Hepatocyte (in vitro differentiated cells): ENCODE data around the gene TST. TPM values are rescaled to one million over a fixed set of nuclear protein-coding genes. Genes with fewer than 3 reads are reported as not detected.

Experiments
- DNase-seq: peaks from one replicate; pipeline ENCODE4 v3.0.0-alpha.2; 2016; ENCODE audit warnings: low spot score
- H2AFZ ChIP-seq: fragments of 200-600 bp; sonication (generic); 2 replicates; pipeline ENCODE4 v1.6.0; 2016; ENCODE audit warnings: antibody characterized with exemption, mild to moderate bottlenecking
- H3K27ac ChIP-seq: fragments of 200-600 bp; sonication (generic); 2 replicates; pipeline ENCODE4 v1.5.1; 2016; ENCODE audit warnings: mild to moderate bottlenecking
- H3K27me3 ChIP-seq: fragments of 200-600 bp; sonication (generic); 2 replicates; pipeline ENCODE4 v1.6.1; 2016
- H3K36me3 ChIP-seq: fragments of 200-600 bp; sonication (generic); replicated peaks from 2 replicates; pipeline ENCODE4 v1.5.1; 2016; ENCODE audit warnings: low read depth; ENCODE audit not compliant: insufficient read depth
- H3K4me1 ChIP-seq: fragments of 200-600 bp; sonication (generic); 2 replicates; pipeline ENCODE4 v1.5.1; 2016; ENCODE audit warnings: mild to moderate bottlenecking, moderate library complexity; ENCODE audit not compliant: insufficient read depth
- H3K4me2 ChIP-seq: fragments of 200-600 bp; sonication (generic); 2 replicates; pipeline ENCODE4 v1.6.0; 2016
- H3K4me3 ChIP-seq: fragments of 200-600 bp; sonication (generic); 2 replicates; pipeline ENCODE4 v1.5.1; 2016; ENCODE audit warnings: mild to moderate bottlenecking
- H3K79me2 ChIP-seq: fragments of 200-600 bp; sonication (generic); 2 replicates; pipeline ENCODE4 v1.6.0; 2017; ENCODE audit warnings: mild to moderate bottlenecking
- H3K9me2 ChIP-seq: fragments of 200-600 bp; sonication (generic); replicated peaks from 2 replicates; pipeline ENCODE4 v1.6.0; 2017; ENCODE audit warnings: mild to moderate bottlenecking; ENCODE audit not compliant: insufficient read depth
- H3K9me3 ChIP-seq: fragments of 200-600 bp; sonication (generic); 2 replicates; pipeline ENCODE4 v1.5.1; 2016; ENCODE audit warnings: low read depth, mild to moderate bottlenecking
- H4K20me1 ChIP-seq: fragments of 200-600 bp; sonication (generic); 2 replicates; pipeline ENCODE4 v1.6.0; 2016; ENCODE audit warnings: mild to moderate bottlenecking; ENCODE audit not compliant: insufficient read depth, poor library complexity, severe bottlenecking
- EZH2 ChIP-seq: fragments of 200-600 bp; sonication (generic); IDR thresholded peaks from 2 replicates; pipeline ENCODE4 v1.6.1; 2016; ENCODE audit warnings: antibody characterized with exemption, mild to moderate bottlenecking, borderline replicate concordance
- EZH2phosphoT487 ChIP-seq: fragments of 200-600 bp; sonication (generic); IDR thresholded peaks from one replicate; pipeline ENCODE4 v1.6.1; 2018; ENCODE audit warnings: antibody characterized with exemption, mild to moderate bottlenecking, low read depth, moderate library complexity; ENCODE audit not compliant: unreplicated experiment, severe bottlenecking
- WGBS: methylation state at CpG from one replicate; pipeline ENCODE4 v1.1.6; 2016; ENCODE audit warnings: low lambda C conversion rate; ENCODE audit errors: missing lambda C conversion rate; 5-methylcytosine and 5-hydroxymethylcytosine counted together
- polyA plus RNA-seq: library from polyadenylated mRNA; unstranded; fragments of >200 nt; fragmentation: Nextera tagmentation; extraction: Ambion mirVana; gene quantifications from 2 replicates; pipeline ENCODE4 v1.2.1, GENCODE V29; 2016
- total RNA-seq: library from RNA; depleted of rRNA; stranded (reverse); fragments of >200 nt; gene quantifications from 2 replicates; pipeline ENCODE4 v1.2.3, GENCODE V29; 2014
- TF ChIP-seq, protein P1 (sequence below): fragments of 200-600 bp; sonication (generic); IDR thresholded peaks from 2 replicates; pipeline ENCODE4 v1.5.1; 2016; ENCODE audit warnings: antibody characterized with exemption, mild to moderate bottlenecking; ENCODE audit not compliant: poor library complexity

Gene TST
- total and polyA plus RNA-seq, 2 experiments from 2014 or later = 50.2 to 111 TPM

DNA sequence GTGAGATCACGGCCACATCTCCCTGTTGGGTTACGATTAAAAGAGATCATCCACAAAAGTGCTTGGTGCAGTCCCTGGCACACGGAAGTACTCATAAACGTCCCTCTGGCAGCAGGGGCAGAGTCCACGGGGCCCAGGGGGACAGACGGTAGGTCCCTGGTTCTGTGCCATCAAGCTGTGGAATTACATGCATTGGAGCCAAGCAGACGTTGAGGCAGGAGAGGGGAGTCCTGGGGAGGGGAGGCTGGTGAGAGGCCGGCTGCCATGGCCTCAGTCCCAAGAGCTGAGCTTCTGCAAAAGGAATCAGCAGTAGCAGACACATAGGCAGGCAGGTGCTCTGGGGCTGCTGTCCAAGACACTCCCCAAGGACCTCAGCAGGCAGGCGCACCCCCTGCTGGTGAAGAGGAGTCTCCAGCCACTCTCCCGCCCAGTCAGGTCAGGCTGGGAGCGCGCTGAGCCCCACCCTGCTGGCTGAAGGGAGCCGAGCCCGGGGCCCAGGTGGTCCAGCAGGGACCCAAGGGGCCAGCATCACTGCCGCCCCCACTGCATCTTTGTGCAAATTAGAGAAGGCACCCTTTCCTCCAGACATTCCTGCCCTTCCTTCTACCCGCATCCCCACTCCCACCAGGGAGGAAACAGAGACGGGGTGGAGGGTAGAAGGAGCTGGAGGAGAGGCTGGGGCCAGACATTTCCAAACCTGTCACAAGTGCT, 24.7 kb upstream of the TST start:
- no peak overlapping the region for H3K4me3 ChIP-seq
- no peaks in the 10 kb centered on the region for H3K36me3 ChIP-seq
- H3K9me2 ChIP-seq = no peaks in the 10 kb centered on the region
- 54% methylated on average over 17 of the region's 17 CpGs for WGBS
- no peak overlapping the region for H2AFZ ChIP-seq
- peak overlapping the region; percentile 84 for H3K27ac ChIP-seq
- H4K20me1 ChIP-seq = no peaks in the 10 kb centered on the region
- TF ChIP-seq, protein P1, sequence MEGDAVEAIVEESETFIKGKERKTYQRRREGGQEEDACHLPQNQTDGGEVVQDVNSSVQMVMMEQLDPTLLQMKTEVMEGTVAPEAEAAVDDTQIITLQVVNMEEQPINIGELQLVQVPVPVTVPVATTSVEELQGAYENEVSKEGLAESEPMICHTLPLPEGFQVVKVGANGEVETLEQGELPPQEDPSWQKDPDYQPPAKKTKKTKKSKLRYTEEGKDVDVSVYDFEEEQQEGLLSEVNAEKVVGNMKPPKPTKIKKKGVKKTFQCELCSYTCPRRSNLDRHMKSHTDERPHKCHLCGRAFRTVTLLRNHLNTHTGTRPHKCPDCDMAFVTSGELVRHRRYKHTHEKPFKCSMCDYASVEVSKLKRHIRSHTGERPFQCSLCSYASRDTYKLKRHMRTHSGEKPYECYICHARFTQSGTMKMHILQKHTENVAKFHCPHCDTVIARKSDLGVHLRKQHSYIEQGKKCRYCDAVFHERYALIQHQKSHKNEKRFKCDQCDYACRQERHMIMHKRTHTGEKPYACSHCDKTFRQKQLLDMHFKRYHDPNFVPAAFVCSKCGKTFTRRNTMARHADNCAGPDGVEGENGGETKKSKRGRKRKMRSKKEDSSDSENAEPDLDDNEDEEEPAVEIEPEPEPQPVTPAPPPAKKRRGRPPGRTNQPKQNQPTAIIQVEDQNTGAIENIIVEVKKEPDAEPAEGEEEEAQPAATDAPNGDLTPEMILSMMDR = peak; percentile 63
- no peak for TF ChIP-seq EZH2
- no peak for TF ChIP-seq EZH2phosphoT487
- no peaks in the 10 kb centered on the region for H3K27me3 ChIP-seq
- H3K4me1 ChIP-seq = peaks cover 4% of the 10 kb centered on the region
- peak; percentile 86 for DNase-seq
- H3K4me2 ChIP-seq = peak overlapping the region; percentile 54
- H3K9me3 ChIP-seq = no peaks in the 10 kb centered on the region
- H3K79me2 ChIP-seq = no peaks in the 10 kb centered on the region

GRCh38 chr22:37043209-37043827, 24.1 kb upstream of the TST start:
- Histone ChIP-seq H4K20me1 (no peaks in the 10 kb centered on the region), H2AFZ (no peak overlapping the region), H3K4me1 (peaks cover 4% of the 10 kb centered on the region), H3K9me3 (no peaks in the 10 kb centered on the region), H3K4me3 (no peak overlapping the region), H3K27me3 (no peaks in the 10 kb centered on the region), H3K9me2 (no peaks in the 10 kb centered on the region), H3K36me3 (no peaks in the 10 kb centered on the region), H3K4me2 (peak overlapping the region; percentile 54), H3K79me2 (no peaks in the 10 kb centered on the region), H3K27ac (peak overlapping the region; percentile 84)
- TF ChIP-seq EZH2phosphoT487 (no peak), EZH2 (no peak)
- TF ChIP-seq, protein P1 = no peak
- no peak for DNase-seq
- 74% methylated on average over 7 of the region's 7 CpGs for WGBS

- no peaks in the 10 kb centered on the region for H3K27me3 ChIP-seq
- H3K4me2 ChIP-seq = no peak overlapping the region
- peaks cover 10% of the 10 kb centered on the region for H3K4me1 ChIP-seq
- TF ChIP-seq EZH2 = no peak
- no peak for TF ChIP-seq EZH2phosphoT487
- TF ChIP-seq, protein P1 = no peak
- no peaks in the 10 kb centered on the region for H4K20me1 ChIP-seq
- no peaks in the 10 kb centered on the region for H3K9me3 ChIP-seq
- no peak overlapping the region for H3K4me3 ChIP-seq
- 78% methylated on average over 2 of the region's 2 CpGs for WGBS
- no peak overlapping the region for H3K27ac ChIP-seq
- no peak overlapping the region for H2AFZ ChIP-seq
- H3K79me2 ChIP-seq = no peaks in the 10 kb centered on the region
- H3K9me2 ChIP-seq = no peaks in the 10 kb centered on the region
- DNase-seq = no peak
- no peaks in the 10 kb centered on the region for H3K36me3 ChIP-seq
These were observed 20.2 kb upstream of the TST start for GRCh38 chr22:37039466-37039865.
